ENCODE results near the gene SLC6A3.
"Not testable (repeated sequence)": the region's sequence is repeated elsewhere in the genome, so short reads cannot be mapped to it uniquely, and the experiment has no call there.

Gene SLC6A3

DNA sequence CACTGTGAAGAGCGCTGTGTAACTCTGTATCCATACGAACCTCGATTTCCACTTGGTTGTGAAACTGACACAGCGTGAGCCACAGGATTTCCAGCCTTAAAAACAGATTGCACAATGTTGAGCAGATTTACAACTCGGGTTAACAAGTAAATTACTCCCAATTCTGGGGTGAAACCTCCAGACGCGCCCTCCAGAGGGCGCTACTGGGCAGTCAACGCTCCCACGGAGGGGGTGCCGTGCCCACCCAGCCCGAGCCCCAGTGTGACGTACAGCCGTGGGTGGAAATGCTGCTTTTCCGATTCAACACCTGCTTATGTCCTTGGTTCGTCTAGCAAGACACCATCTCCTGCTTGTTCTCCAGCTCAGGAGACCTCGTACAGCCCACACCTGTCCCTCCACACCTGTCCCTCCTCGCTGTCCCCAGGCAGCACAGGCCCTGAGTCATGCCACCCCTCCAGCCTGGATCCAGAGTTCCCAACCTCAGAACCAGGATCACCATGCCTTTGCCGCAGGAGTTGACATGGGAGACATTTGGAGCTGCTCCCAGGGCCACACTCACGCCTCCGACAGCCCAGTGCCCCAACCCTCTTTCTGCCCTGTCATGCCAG lies 34.4 kb upstream of the SLC6A3 start:
- TF ChIP-seq ZNF384 (IDR thresholded peaks at IDR 0.05) (no peak), SP1 (IDR thresholded peaks at IDR 0.05) (no peak), TARDBP (IDR thresholded peaks at IDR 0.05) (no peak), FOXK2 (IDR thresholded peaks at IDR 0.05) (no peak), ARNT (IDR thresholded peaks at IDR 0.05) (no peak), FOXA1 (IDR thresholded peaks at IDR 0.05) (no peak), SUZ12 (IDR thresholded peaks at IDR 0.05) (no peak), ELF4 (IDR thresholded peaks at IDR 0.05) (no peak), HDGF (IDR thresholded peaks at IDR 0.05; ENCODE audit: borderline replicate concordance) (no peak), LEF1 (IDR thresholded peaks at IDR 0.05; ENCODE audit: borderline replicate concordance) (no peak)
- ChIA-PET POLR2A (no interaction called here), CTCF (interaction anchor here (0.6 to 2.3 kb wide), 7 partner anchors 12 to 173 kb away, joined by 3 to 11 read pairs (median 4); no protein-coding TSS in a partner anchor)
- DNase-seq (ENCODE audit: extremely low spot score) = peak; percentile 68

DNA sequence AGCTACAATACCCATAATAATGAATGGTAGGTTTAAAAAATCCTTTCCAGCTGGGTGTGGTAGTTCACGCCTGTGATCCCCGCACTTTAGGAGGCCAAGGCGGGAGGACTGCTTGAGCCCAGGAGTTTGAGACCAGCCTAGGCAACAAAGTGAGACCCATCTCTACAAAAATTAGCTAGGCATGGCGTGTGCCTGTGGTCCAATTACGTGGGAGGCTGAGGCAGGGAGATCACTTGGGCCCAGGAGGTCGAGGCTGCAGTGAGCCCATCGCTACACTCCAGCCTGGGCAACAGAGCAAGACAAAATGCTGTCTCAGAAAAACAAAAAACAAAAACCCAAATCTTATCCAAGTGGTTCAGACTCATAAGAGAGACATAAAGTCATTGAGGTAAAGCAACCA lies 33.8 kb upstream of the SLC6A3 start:
- ChIA-PET CTCF (interaction anchor here (1.5 to 2.3 kb wide), 2 partner anchors 13 to 166 kb away, joined by 10 to 11 read pairs; no protein-coding TSS in a partner anchor), POLR2A (no interaction called here)
- no peak for DNase-seq (ENCODE audit: extremely low spot score)
- no peak for TF ChIP-seq LEF1 (IDR thresholded peaks at IDR 0.05; ENCODE audit: borderline replicate concordance)
- TF ChIP-seq FOXK2 (IDR thresholded peaks at IDR 0.05) = no peak
- TF ChIP-seq ARNT (IDR thresholded peaks at IDR 0.05) = no peak
- TF ChIP-seq FOXA1 (IDR thresholded peaks at IDR 0.05) = no peak

DNA sequence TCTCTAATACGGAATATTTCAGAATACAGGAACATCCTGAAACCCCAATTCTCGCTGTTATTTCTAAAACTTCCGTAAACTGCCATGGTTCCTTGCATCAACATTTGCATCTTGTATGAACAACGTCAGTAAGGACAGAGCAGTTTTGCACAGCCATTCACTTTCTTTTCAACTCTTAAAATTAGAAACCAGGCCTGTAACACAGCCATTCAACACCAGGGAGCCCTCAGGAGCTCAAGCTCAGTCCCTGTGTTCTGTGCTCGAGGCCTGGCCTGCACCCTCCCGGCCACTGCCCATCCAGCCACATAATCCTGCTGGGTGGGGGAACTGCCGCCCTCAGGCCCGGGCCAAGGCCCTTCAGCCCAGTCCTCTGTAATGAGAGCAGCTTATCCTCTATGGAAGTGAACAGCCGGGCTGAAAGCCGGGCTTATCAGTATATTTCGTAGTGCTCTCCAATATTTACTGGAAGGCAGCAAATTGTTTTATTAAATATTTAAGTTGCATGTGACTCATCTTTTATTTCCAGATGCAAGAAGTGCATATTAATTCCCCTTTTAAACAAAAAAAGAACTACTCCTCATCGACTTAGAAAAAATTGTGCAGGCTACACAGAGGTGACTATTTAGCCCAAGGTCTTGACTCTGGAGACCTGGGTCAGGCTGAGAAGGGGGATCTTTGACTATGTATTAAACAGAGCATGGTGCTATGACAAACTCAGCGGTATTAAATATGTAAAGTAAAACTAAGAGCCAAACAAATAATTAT lies 33.2 kb upstream of the SLC6A3 start:
- CTCF ChIA-PET = interaction anchor here (2.3 kb wide), 1 partner anchor 13 kb away, joined by 11 read pairs; no protein-coding TSS in a partner anchor
- no peak for TF ChIP-seq FOXM1 (IDR thresholded peaks at IDR 0.05; ENCODE audit: borderline replicate concordance)
- no peak for TF ChIP-seq ZNF384 (IDR thresholded peaks at IDR 0.05)
- TF ChIP-seq FOXA1 (IDR thresholded peaks at IDR 0.05) = no peak
- TF ChIP-seq, protein P1, sequence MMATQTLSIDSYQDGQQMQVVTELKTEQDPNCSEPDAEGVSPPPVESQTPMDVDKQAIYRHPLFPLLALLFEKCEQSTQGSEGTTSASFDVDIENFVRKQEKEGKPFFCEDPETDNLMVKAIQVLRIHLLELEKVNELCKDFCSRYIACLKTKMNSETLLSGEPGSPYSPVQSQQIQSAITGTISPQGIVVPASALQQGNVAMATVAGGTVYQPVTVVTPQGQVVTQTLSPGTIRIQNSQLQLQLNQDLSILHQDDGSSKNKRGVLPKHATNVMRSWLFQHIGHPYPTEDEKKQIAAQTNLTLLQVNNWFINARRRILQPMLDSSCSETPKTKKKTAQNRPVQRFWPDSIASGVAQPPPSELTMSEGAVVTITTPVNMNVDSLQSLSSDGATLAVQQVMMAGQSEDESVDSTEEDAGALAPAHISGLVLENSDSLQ (IDR thresholded peaks at IDR 0.05) = no peak
- no peak for TF ChIP-seq HDGF (IDR thresholded peaks at IDR 0.05; ENCODE audit: borderline replicate concordance)
- TF ChIP-seq ELF4 (IDR thresholded peaks at IDR 0.05) = no peak
- TF ChIP-seq TARDBP (IDR thresholded peaks at IDR 0.05) = no peak
- TF ChIP-seq NFRKB (IDR thresholded peaks at IDR 0.05) = no peak
- no peak for TF ChIP-seq SP1 (IDR thresholded peaks at IDR 0.05)
- DNase-seq (ENCODE audit: extremely low spot score) = no peak

DNA sequence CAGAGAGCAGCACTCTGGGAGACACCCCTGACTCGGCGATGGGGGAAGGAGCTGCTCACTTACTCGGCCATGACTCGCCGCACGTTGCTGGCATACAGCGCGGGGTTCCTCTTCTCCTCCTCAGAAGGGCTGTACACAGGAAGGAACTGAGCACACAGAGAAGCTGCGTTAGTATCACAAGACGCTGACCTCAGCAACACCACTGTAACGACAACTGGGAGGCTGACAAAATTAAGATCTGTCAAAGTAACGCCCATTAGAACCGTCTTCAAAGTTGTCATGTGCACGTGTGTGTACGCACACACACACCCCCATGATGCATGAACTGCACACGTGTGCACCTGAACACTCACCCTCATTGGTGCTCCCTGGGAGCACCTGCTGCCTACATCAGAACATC lies 32.1 kb upstream of the SLC6A3 start:
- POLR2A ChIA-PET = no interaction called here
- CTCF ChIA-PET = no interaction called here
- no peak for TF ChIP-seq FOXM1 (IDR thresholded peaks at IDR 0.05; ENCODE audit: borderline replicate concordance)
- TF ChIP-seq BHLHE40 (IDR thresholded peaks at IDR 0.05; ENCODE audit: borderline replicate concordance) = no peak
- no peak for TF ChIP-seq ZNF384 (IDR thresholded peaks at IDR 0.05)
- no peak for DNase-seq (ENCODE audit: extremely low spot score)

More for the DNA sequence above, 33.2 kb upstream of the SLC6A3 start:
- POLR2A ChIA-PET = no interaction called here

DNA sequence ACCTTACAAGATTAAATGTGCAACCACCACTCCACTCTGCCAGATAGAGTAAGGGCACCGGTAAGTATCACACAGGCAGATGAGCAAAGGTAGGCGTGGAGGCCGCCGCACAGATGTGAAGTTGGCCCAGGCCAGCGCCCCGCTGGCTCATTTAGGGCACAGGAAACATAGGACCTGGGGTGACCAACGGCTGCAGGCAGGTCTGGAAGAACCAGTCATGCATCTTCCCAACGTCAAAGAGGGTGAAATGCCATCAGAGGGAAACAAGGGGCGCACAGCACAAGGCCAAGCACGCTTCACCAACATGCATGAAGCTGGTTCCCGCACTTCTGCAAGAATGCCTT lies 31.7 kb upstream of the SLC6A3 start:
- TF ChIP-seq BHLHE40 (IDR thresholded peaks at IDR 0.05; ENCODE audit: borderline replicate concordance) = no peak
- no peak for TF ChIP-seq HDGF (IDR thresholded peaks at IDR 0.05; ENCODE audit: borderline replicate concordance)
- TF ChIP-seq ELF4 (IDR thresholded peaks at IDR 0.05) = no peak
- TF ChIP-seq SUZ12 (IDR thresholded peaks at IDR 0.05) = no peak
- TF ChIP-seq FOXA1 (IDR thresholded peaks at IDR 0.05) = no peak
- TF ChIP-seq TARDBP (IDR thresholded peaks at IDR 0.05) = no peak
- TF ChIP-seq ARNT (IDR thresholded peaks at IDR 0.05) = no peak
- TF ChIP-seq, protein P1 (IDR thresholded peaks at IDR 0.05) = no peak
- TF ChIP-seq SP1 (IDR thresholded peaks at IDR 0.05) = no peak
- no peak for TF ChIP-seq LEF1 (IDR thresholded peaks at IDR 0.05; ENCODE audit: borderline replicate concordance)
- TF ChIP-seq FOXK2 (IDR thresholded peaks at IDR 0.05) = no peak
- TF ChIP-seq ZNF384 (IDR thresholded peaks at IDR 0.05) = no peak
- no peak for TF ChIP-seq CTBP1 (IDR thresholded peaks at IDR 0.05; ENCODE audit: borderline replicate concordance)
- no peak for TF ChIP-seq FOXM1 (IDR thresholded peaks at IDR 0.05; ENCODE audit: borderline replicate concordance)
- TF ChIP-seq L3MBTL2 (conservative IDR thresholded peaks at IDR 0.05) = no peak
- ChIA-PET POLR2A (no interaction called here), CTCF (no interaction called here)
- no peak for DNase-seq (ENCODE audit: extremely low spot score)

DNA sequence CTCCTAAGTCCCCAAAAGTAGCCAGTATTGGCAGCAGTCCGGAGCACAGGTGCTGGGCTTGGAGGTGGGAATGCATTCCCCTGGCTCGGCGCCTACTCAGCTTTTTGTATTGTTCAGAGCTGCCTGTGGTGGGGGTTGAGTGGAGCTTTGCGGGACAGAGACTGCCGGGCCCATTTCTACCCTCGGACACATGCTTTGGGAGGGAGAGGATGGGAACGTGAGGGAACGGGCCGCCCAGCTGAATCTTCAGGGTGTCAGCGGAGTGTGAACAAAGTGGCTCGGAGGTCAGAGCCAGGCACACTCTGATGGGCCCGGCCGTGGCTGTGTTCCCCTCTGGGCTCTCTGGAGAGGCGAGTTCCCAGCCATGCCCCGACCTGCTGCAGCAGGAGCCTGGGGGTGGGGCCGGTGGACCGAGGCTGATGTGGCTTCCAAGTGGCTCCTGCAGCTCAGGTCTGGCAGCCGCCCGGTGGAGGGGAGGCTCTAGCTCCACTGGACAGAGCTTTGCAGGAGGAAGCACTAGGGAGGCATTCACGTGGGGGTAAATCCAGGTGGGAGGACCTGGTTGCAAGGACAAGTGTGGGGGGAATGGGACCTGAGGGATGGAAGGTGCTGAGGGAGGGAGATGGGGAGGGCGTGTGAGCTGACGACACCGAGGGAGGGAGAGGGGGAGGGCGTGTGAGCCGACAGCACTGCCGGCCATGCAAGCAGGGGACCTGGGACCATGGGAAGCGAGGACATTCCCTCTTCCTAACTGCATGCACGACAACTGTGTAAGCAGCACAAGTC lies 31.1 kb upstream of the SLC6A3 start:
- POLR2A ChIA-PET = no interaction called here
- TF ChIP-seq ARNT (IDR thresholded peaks at IDR 0.05) = no peak
- no peak for TF ChIP-seq SP1 (IDR thresholded peaks at IDR 0.05)
- TF ChIP-seq ELF4 (IDR thresholded peaks at IDR 0.05) = no peak
- TF ChIP-seq L3MBTL2 (conservative IDR thresholded peaks at IDR 0.05) = no peak
- TF ChIP-seq ZNF384 (IDR thresholded peaks at IDR 0.05) = no peak
- TF ChIP-seq, protein P1 (IDR thresholded peaks at IDR 0.05) = no peak
- no peak for TF ChIP-seq CTBP1 (IDR thresholded peaks at IDR 0.05; ENCODE audit: borderline replicate concordance)
- no peak for TF ChIP-seq FOXA1 (IDR thresholded peaks at IDR 0.05)
- TF ChIP-seq LEF1 (IDR thresholded peaks at IDR 0.05; ENCODE audit: borderline replicate concordance) = no peak
- no peak for TF ChIP-seq SUZ12 (IDR thresholded peaks at IDR 0.05)
- TF ChIP-seq BHLHE40 (IDR thresholded peaks at IDR 0.05; ENCODE audit: borderline replicate concordance) = no peak
- TF ChIP-seq FOXK2 (IDR thresholded peaks at IDR 0.05) = no peak
- TF ChIP-seq NFRKB (IDR thresholded peaks at IDR 0.05) = no peak
- no peak for TF ChIP-seq TARDBP (IDR thresholded peaks at IDR 0.05)
- no peak for TF ChIP-seq FOXM1 (IDR thresholded peaks at IDR 0.05; ENCODE audit: borderline replicate concordance)
- no peak for TF ChIP-seq HDGF (IDR thresholded peaks at IDR 0.05; ENCODE audit: borderline replicate concordance)
- no peak for DNase-seq (ENCODE audit: extremely low spot score)
- CTCF ChIA-PET = no interaction called here

DNA sequence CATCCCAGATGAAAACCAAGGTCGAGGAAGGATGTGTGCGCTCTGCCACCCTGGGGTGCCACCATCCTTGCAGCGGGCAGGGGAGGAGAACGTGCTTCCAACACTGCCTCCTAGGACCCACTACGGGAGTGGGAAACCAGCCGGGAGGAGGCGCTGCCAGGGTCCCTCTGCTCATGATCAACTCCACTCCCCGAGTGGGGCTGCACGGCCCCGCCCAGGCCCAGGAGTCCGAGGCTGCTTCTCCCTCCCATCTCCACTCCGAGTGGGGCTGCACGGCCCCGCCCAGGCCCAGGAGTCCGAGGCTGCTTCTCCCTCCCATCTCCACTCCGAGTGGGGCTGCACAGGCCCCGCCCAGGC lies 30.3 kb upstream of the SLC6A3 start:
- POLR2A ChIA-PET; CTCF ChIA-PET; DNase-seq (ENCODE audit: extremely low spot score): not testable (repeated sequence)

All from HEK293T (cell line).